Kidney epithelial cell (primary cell): ENCODE results near the gene APLF. TPM values are rescaled to one million over a fixed set of nuclear protein-coding genes. Genes with fewer than 3 reads are reported as not detected.
"Not testable (repeated sequence)": the region's sequence is repeated elsewhere in the genome, so short reads cannot be mapped to it uniquely, and the experiment has no call there.

ENCODE experiments used
- DNase-seq: peaks from one replicate; pipeline ENCODE4 v3.0.0-alpha.2; 2010; ENCODE audit warnings: low read depth
- H3K27me3 ChIP-seq: 2 replicates; pipeline ENCODE4 v1.6.0; 2011; ENCODE audit warnings: low read length; ENCODE audit not compliant: control insufficient read depth, insufficient read depth
- H3K36me3 ChIP-seq: 2 replicates; pipeline ENCODE4 v1.5.1; 2011; ENCODE audit warnings: low read length; ENCODE audit not compliant: control insufficient read depth, insufficient read depth
- H3K4me3 ChIP-seq: 2 replicates; pipeline ENCODE4 v1.5.1; 2011; ENCODE audit warnings: low read depth, mild to moderate bottlenecking, control low read depth, low read length
- CTCF ChIP-seq: IDR thresholded peaks from 2 replicates; pipeline ENCODE4 v1.5.1; 2011; ENCODE audit warnings: mild to moderate bottlenecking, moderate library complexity, low read length, control low read depth, inconsistent platforms; ENCODE audit not compliant: insufficient read depth, poor library complexity, severe bottlenecking
- total RNA-seq: library from RNA; depleted of rRNA; stranded (reverse); fragments of >200 nt; gene quantifications from 2 replicates; pipeline ENCODE4 v1.2.3, GENCODE V29; 2015

The APLF gene
- total RNA-seq, 1 donor from 2014 or later = 5.1 TPM

GRCh38 chr2:68435615-68436014, 31.8 kb upstream of the APLF start:
- DNase-seq = no peak
- no peaks in the 10 kb centered on the region for H3K36me3 ChIP-seq
- TF ChIP-seq CTCF = no peak
- peaks cover 2% of the 10 kb centered on the region for H3K27me3 ChIP-seq
- H3K4me3 ChIP-seq = no peak overlapping the region

DNA sequence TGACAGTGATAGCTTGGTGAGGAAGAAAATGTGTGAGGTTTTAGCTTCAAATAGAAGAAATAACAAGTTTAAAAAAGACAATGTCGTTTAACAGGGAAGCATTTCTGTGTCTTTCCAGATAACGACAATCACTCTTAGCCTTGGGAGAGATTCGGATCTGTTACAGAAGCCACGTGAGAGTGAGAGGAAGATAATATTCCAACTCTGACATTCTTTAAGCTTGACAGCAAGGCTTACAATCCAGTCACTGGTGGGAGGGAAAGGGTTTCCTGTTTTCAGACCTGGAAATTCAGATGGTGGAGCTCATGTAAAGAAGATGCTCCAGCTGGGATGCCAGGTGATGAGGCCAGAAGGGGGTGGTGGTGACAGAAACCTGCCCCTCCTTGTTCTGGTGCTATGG, 31.1 kb upstream of the APLF start:
- H3K4me3 ChIP-seq = no peak overlapping the region
- no peaks in the 10 kb centered on the region for H3K36me3 ChIP-seq
- peaks cover 2% of the 10 kb centered on the region for H3K27me3 ChIP-seq
- TF ChIP-seq CTCF = no peak
- DNase-seq = no peak

DNA sequence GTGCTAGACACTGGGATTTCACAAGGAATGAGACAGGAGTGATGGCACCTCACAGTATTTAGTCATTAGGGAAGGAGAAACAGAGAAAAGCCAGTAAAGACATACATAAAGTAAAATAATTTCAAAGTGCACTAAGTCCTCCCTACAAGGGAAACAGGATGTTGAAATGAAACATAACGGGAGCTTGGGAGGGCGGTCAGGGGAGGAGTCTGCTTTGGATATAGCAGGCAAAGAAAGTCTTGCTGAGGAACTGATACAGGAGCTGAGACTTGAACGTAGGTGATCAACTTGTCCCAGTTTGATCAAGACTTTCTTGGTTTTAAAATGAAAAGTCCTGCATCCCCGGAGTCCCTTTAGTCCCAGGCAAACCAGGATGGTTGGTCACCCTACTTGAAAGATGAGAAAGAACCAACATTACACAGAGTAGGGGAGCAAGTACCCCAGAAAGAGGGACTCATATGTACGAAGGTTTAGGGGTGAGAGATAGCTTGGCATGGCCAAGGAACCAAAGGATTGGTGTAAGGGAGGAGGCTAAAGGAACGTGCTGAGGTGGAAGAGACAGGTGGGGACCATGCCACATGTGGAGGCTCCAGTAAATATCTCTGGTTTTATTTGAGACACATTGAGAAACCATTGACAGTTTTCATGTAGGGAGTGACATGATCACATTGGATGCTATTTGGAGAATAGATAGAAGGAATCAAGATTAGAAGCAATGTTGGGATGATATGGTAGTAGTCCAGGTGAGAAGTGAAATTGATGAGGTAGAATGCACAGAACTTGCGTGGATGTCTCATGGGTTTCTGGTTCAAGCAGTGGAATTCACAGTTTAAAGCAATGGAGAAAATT, 28.7 kb upstream of the APLF start:
- H3K27me3 ChIP-seq = no peaks in the 10 kb centered on the region
- TF ChIP-seq CTCF = no peak
- no peaks in the 10 kb centered on the region for H3K36me3 ChIP-seq
- DNase-seq = no peak
- H3K4me3 ChIP-seq = no peak overlapping the region

DNA sequence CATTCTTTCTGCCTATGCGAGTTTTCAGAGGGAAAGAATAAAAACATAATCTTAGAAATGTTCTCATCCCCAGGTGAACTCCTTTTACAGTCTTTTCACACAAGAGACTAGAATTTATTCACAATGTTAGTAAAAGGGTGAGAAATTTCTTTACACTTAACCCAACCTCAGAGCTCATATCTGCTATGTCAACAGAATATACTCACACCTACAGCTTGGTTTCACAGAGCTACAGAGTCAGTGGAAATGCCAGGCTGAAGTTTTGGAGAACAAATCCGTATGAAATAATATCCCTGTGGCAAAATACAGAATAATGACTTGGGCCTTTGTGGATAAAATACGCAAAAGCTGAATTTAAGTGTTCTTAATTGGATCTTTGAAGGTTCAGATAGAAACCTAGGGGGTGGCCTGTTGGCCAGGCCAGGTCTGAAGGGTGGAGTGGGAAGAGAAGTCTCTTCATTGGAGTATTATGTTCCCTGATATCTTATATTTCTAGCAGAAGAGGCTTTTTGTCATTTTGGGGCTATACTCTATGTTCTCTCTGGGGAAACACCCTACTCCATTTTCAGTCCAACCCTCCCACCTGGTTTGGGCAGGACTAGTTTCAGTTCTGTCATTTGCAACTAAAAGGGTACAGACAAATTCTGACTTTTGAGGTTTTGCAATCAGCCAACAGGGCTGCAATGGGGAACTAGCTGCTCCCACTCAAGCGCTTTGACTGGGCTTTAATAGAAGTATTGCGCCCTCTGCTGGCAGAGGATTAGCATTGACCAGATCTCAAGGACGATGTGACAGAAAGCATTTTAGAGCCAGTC, 26.0 kb upstream of the APLF start:
- Histone ChIP-seq H3K4me3 (no peak overlapping the region), H3K36me3 (no peaks in the 10 kb centered on the region), H3K27me3 (no peaks in the 10 kb centered on the region)
- TF ChIP-seq CTCF = peak; percentile 81
- DNase-seq = peak; percentile 48

- H3K36me3 ChIP-seq = no peaks in the 10 kb centered on the region
- TF ChIP-seq CTCF = no peak
- H3K27me3 ChIP-seq = no peaks in the 10 kb centered on the region
- no peak overlapping the region for H3K4me3 ChIP-seq
- DNase-seq = no peak
Observed at GRCh38 chr2:68441994-68442322, 25.4 kb upstream of the APLF start.

DNA sequence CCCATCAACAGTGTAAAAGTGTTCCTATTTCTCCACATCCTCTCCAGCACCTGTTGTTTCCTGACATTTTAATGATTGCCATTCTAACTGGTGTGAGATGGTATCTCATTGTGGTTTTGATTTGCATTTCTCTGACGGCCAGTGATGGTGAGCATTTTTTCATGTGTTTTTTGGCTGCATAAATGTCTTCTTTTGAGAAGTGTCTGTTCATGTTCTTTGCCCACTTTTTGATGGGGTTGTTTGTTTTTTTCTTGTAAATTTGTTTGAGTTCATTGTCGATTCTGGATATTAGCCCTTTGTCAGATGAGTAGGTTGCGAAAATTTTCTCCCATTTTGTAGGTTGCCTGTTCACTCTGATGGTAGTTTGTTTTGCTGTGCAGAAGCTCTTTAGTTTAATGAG, 21.0 kb upstream of the APLF start:
- H3K36me3 ChIP-seq, H3K4me3 ChIP-seq, DNase-seq, H3K27me3 ChIP-seq: not testable (repeated sequence)
